ENCODE data around the gene TARDBP.

GRCh38 chr1:11062965-11063401, 50.5 kb downstream of the TARDBP start:
- TF ChIP-seq JUND (IDR thresholded peaks at IDR 0.05) (no peak), CTCF (IDR thresholded peaks at IDR 0.05 in 2 of 3, conservative IDR thresholded peaks at IDR 0.05 in 1 of 3; ENCODE audit: borderline replicate concordance in 1 of 3, insufficient read depth in 1 of 3, low read depth in 2 of 3, low read length in 2 of 3) (no peak), POLR2A (IDR thresholded peaks at IDR 0.05; ENCODE audit: borderline replicate concordance, extremely low read depth, insufficient read depth, insufficient read length) (no peak)

All from HCT116 (cell line).